HFFc6 (cell line): ENCODE results near the gene PDXP. TPM values are rescaled to one million over a fixed set of nuclear protein-coding genes. Genes with fewer than 3 reads are reported as not detected.

Experiments used
- DNase-seq: peaks from one replicate; pipeline ENCODE4 v3.0.0-alpha.2; 2018
- H3K27ac Mint-ChIP-seq: 2 replicates; pipeline ENCODE4 v1.8.0; 2020; ENCODE audit warnings: mild to moderate bottlenecking, mixed read lengths
- H3K27me3 Mint-ChIP-seq: 2 replicates; pipeline ENCODE4 v1.8.0; 2021; ENCODE audit warnings: mild to moderate bottlenecking, moderate library complexity, mixed read lengths; ENCODE audit not compliant: insufficient read depth
- H3K36me3 Mint-ChIP-seq: 2 replicates; pipeline ENCODE4 v1.8.0; 2021; ENCODE audit warnings: low read depth, mixed read lengths
- H3K4me1 Mint-ChIP-seq: 2 replicates; pipeline ENCODE4 v1.8.0; 2020; ENCODE audit warnings: low read depth, mixed read lengths
- H3K4me3 Mint-ChIP-seq: 2 replicates; pipeline ENCODE4 v1.8.0; 2020; ENCODE audit warnings: mild to moderate bottlenecking, moderate library complexity, mixed read lengths
- H3K9me3 Mint-ChIP-seq: 2 replicates; pipeline ENCODE4 v1.8.0; 2020; ENCODE audit warnings: mild to moderate bottlenecking, mixed read lengths
- total RNA-seq, 6 experiments: library from RNA; stranded (reverse); fragmentation: NEBNext Ultra II Directional; extraction: Animal tissue kit (Norgen Biotek cat#: 25700); gene quantifications; 2 replicates in 1 of 6; 3 replicates in 5 of 6; pipeline ENCODE4 v1.2.3, GENCODE V29; 2021
- TF ChIP-seq, protein P1 (sequence below): fragments of 200-600 bp; sonication (generic); IDR thresholded peaks from 2 replicates; pipeline ENCODE4 v1.5.0; 2021; ENCODE audit warnings: antibody characterized with exemption, mild to moderate bottlenecking

Gene PDXP
- total RNA-seq, 6 experiments from 2014 or later: 15.3 to 24.5 (median 18.4) TPM

DNA sequence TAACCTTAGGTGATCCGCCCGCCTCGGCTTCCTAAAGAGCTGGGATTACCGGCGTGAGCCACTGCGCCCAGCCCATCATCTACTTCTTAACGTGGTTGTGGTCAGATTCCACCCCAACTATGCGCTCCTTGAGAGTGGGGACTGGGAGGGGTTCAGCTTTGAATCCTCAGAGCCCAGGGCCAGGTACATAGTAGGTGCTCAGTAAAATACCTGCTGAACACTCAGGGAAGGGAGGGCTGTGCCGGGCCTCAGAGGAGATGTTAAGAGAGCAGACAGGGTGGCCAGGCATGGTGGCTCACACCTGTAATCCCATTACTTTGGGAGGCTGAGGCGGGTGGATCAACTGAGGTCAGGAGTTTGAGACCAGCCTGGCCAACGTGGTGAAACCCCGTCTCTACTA lies 15.7 kb downstream of the PDXP start:
- H3K27ac Mint-ChIP-seq: peak overlapping the region; percentile 91
- DNase-seq: no peak
- TF ChIP-seq, protein P1, sequence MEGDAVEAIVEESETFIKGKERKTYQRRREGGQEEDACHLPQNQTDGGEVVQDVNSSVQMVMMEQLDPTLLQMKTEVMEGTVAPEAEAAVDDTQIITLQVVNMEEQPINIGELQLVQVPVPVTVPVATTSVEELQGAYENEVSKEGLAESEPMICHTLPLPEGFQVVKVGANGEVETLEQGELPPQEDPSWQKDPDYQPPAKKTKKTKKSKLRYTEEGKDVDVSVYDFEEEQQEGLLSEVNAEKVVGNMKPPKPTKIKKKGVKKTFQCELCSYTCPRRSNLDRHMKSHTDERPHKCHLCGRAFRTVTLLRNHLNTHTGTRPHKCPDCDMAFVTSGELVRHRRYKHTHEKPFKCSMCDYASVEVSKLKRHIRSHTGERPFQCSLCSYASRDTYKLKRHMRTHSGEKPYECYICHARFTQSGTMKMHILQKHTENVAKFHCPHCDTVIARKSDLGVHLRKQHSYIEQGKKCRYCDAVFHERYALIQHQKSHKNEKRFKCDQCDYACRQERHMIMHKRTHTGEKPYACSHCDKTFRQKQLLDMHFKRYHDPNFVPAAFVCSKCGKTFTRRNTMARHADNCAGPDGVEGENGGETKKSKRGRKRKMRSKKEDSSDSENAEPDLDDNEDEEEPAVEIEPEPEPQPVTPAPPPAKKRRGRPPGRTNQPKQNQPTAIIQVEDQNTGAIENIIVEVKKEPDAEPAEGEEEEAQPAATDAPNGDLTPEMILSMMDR: no peak
- H3K4me1 Mint-ChIP-seq: peaks cover 22% of the 10 kb centered on the region
- H3K36me3 Mint-ChIP-seq: peaks cover 24% of the 10 kb centered on the region
- peak overlapping the region; percentile 37 for H3K4me3 Mint-ChIP-seq
- H3K27me3 Mint-ChIP-seq: peaks cover 17% of the 10 kb centered on the region
- H3K9me3 Mint-ChIP-seq: no peaks in the 10 kb centered on the region

DNA sequence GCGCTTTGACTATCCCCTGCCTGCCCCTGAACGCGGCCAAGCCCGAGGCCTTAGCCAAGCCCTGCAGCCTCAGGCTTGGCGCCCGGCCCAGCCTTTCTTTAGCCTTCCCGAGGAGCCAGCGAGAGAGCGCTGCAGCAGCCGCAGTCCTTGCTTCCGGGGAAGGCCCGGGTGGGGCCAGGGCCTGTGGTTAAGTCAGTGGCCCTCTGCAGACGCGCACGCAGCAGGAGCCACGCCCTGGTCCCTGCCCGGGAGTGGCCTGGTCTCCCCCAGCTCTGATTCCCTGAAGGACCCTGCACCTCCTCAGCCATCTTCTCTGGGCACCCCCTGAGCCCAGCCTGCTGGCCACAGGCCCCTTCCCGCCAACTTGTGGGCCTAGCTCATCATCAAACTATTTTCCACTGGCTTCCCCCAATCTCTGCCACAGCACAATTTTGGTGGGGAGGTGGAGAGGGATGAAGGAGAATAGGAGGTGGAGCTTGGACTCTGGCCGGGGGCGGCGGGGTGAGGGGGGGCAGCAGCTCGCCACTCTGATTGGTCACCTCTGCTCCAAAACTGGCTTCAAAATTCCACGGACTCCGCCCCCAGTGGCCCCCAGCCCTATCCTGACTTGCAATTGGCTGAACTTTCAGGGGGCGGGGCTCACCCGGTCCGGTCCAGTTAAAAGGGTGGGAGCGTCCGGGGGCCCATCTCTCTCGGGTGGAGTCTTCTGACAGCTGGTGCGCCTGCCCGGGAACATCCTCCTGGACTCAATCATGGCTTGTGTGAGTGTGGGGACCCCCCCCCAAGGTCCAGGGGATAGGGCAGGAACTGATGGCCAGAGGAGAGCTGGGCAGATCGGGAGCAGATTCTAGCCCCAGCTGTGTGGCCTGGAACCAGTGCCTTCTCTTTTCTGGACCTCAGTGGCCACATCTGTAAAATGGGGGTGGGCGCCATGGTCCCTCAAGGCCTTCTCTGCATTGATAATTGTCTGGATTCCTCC lies 16.7 kb downstream of the PDXP start, which contains the start of gene LGALS1:
LGALS1 (plus strand) TSS at position 686 of the 979 bp plus-strand sequence; CDS start at position 753, 67 bp downstream.
- peaks cover 21% of the 10 kb centered on the region for H3K27me3 Mint-ChIP-seq

DNA sequence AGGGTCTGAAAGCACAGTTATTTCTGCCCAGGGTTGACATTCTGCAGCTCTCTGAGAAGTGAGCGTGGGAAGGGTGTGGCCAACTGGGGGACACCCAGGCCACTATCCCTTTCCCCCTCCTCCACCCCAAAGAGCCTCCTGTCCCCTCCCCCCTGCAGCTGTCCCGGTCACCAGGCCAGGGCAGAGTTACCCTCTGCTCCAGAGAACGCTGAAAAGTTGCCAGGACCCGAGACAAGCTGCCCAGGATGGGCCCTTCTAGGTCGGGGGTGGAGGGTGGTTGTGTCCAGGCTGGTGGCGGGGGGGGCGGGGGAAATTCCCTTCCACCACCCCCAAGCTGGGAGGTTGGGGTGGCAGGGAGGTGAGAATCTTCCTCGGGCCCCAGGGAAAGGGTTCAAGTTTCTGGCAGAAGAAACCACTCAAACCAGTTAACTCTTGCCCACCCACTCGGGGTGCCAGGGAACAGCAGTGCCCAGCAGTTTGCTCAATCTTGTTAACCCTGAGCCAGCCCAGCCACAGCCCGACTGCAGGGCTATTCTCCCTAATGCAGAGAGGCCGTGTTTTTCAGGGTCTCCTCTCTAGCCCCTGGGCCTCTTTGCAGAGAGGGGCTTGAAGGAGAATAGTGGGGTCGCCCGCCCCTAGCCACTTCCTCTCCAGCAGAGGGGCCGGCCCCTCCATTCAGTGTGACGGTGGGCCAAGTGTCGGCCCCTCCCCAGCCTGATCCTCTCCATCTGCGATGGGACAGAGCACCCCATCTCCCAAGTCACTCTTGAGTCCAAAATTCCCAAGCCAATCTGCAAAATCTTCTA lies 17.6 kb downstream of the PDXP start:
- peaks cover 31% of the 10 kb centered on the region for H3K36me3 Mint-ChIP-seq
- H3K4me3 Mint-ChIP-seq: peak overlapping the region; percentile 95
- H3K27me3 Mint-ChIP-seq: peaks cover 23% of the 10 kb centered on the region
- TF ChIP-seq, protein P1: no peak
- peaks cover 36% of the 10 kb centered on the region for H3K4me1 Mint-ChIP-seq
- no peaks in the 10 kb centered on the region for H3K9me3 Mint-ChIP-seq
- H3K27ac Mint-ChIP-seq: peak overlapping the region; percentile 91
- DNase-seq: peak; percentile 32

More for the DNA sequence above, 16.7 kb downstream of the PDXP start, which contains the start of gene LGALS1:
- Mint-ChIP-seq H3K4me1 (peaks cover 27% of the 10 kb centered on the region), H3K4me3 (peak within 1 kb of the TSS; percentile 95), H3K9me3 (no peaks in the 10 kb centered on the region), H3K27ac (peak within 1 kb of the TSS; percentile 91), H3K36me3 (peaks cover 31% of the 10 kb centered on the region)
- peak; percentile 98 for DNase-seq
- TF ChIP-seq, protein P1: no peak; the same call in 1 of the 2 replicates

DNA sequence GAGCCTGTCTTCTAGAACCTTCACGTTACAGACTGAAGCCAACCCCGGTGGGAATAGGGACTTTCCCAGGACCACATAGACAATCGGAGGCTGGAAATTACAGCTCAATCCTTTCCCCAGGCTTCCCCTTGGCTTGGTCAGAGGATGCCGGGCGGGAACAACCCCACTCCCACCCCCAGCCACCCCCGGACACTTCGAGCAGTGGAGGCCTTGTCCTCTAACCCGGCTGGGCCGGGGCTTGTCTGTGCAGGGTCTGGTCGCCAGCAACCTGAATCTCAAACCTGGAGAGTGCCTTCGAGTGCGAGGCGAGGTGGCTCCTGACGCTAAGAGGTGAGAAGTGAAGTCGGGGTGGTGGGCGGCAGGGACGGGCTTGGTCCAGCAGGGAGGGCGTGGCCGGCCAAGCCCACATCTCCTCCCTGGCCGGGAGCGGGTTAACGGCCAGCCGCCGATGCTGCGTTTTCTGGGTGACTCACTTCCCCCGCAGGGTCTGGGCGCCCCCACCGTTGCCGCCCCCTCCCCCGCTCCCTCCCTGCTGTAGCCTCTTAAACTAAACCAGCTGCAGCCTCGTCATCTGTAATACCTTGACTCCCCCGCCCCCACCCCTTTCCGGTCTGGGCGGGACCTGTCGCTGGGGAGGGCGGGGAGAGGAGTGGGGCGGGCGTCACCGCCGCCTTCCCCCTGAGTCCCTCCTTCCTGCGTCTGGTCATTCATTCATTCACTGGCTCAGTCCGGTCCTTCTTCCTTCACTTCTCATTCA lies 18.4 kb downstream of the PDXP start:
- no peaks in the 10 kb centered on the region for H3K9me3 Mint-ChIP-seq

More for the DNA sequence above, 18.4 kb downstream of the PDXP start:
- Mint-ChIP-seq H3K27me3 (peaks cover 29% of the 10 kb centered on the region), H3K4me1 (peaks cover 43% of the 10 kb centered on the region), H3K36me3 (peaks cover 31% of the 10 kb centered on the region), H3K4me3 (peak overlapping the region; percentile 95), H3K27ac (peak overlapping the region; percentile 94)
- TF ChIP-seq, protein P1: no peak
- peak; percentile 96 for DNase-seq
